Measurements from ENCODE around the gene CD163. TPM values are rescaled to one million over a fixed set of nuclear protein-coding genes. Genes with fewer than 3 reads are reported as not detected.
A peak's percentile ranks its signal among the peaks of the same experiment; 100 is the strongest.

CD163 gene
- total RNA-seq, 2 donors from 2014 or later, result 19.4 to 85.6 TPM

DNA sequence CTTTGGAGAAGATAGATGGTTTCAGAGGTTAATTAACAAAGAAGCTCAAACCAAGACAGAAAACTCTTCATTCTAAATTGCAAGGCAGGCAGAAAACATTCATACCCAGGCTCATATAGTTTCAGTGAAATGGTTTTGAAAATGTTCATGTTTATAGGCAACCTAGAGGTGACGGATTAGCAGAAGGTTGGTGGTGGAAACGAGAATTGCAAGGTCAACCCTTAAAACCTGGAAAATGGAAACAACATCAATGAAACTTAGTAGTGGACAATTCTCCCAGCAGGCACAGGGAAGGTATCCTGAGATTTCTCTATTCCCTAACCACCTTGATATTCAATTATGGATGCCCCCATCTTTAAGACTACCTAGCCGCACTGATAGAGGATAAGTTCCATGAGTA is 965 bp downstream of the CD163 start:
- TF ChIP-seq, protein P1, sequence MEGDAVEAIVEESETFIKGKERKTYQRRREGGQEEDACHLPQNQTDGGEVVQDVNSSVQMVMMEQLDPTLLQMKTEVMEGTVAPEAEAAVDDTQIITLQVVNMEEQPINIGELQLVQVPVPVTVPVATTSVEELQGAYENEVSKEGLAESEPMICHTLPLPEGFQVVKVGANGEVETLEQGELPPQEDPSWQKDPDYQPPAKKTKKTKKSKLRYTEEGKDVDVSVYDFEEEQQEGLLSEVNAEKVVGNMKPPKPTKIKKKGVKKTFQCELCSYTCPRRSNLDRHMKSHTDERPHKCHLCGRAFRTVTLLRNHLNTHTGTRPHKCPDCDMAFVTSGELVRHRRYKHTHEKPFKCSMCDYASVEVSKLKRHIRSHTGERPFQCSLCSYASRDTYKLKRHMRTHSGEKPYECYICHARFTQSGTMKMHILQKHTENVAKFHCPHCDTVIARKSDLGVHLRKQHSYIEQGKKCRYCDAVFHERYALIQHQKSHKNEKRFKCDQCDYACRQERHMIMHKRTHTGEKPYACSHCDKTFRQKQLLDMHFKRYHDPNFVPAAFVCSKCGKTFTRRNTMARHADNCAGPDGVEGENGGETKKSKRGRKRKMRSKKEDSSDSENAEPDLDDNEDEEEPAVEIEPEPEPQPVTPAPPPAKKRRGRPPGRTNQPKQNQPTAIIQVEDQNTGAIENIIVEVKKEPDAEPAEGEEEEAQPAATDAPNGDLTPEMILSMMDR (IDR thresholded peaks at IDR 0.05), result no peak
- TF ChIP-seq POLR2A (IDR thresholded peaks at IDR 0.05), result no peak
- no peaks in the 10 kb centered on the region for H3K36me3 ChIP-seq (replicated peaks in 1 of 2; ENCODE audit: insufficient read depth in 1 of 2, low read depth in 2 of 2)
- ATAC-seq, result no peak

GRCh38 chr12:7501031-7501588 is 2.5 kb downstream of the CD163 start:
- ATAC-seq, result no peak
- no peaks in the 10 kb centered on the region for H3K27me3 ChIP-seq
- WGBS, 2 donors, result 57 to 62% methylated on average over 6 of the region's 6 CpGs
- peak overlapping the region in 1 of 4 donors; percentile 40 for H3K27ac ChIP-seq
- no peaks in the 10 kb centered on the region for H3K4me1 ChIP-seq
- H3K4me3 ChIP-seq, result no peak overlapping the region
- peak in 1 of 3 donors; percentile 39 for TF ChIP-seq POLR2A (IDR thresholded peaks at IDR 0.05)
- TF ChIP-seq, protein P1 (IDR thresholded peaks at IDR 0.05), result no peak
- H3K9me3 ChIP-seq, result no peaks in the 10 kb centered on the region
- DNase-seq, result peak in 1 of 4 donors; percentile 24
- H3K36me3 ChIP-seq (replicated peaks in 1 of 2; ENCODE audit: insufficient read depth in 1 of 2, low read depth in 2 of 2), result no peaks in the 10 kb centered on the region
- intact Hi-C loops (cut with DNase I), result no loop called here

More for the DNA sequence above, 965 bp downstream of the CD163 start:
- intact Hi-C loops (cut with DNase I), result no loop called here
- H3K4me1 ChIP-seq, result no peaks in the 10 kb centered on the region
- H3K9me3 ChIP-seq, result no peaks in the 10 kb centered on the region
- H3K4me3 ChIP-seq, result no peak overlapping the region
- no peaks in the 10 kb centered on the region for H3K27me3 ChIP-seq
- peak overlapping the region in 1 of 4 donors; percentile 46 for H3K27ac ChIP-seq
- DNase-seq, result peak in 1 of 4 donors; percentile 16
- WGBS, 2 donors, result 62 to 66% methylated on average over 3 of the region's 3 CpGs

- H3K9me3 ChIP-seq, result no peaks in the 10 kb centered on the region
- peak overlapping the region in 1 of 4 donors; percentile 43 for H3K27ac ChIP-seq
- ATAC-seq (no peak), DNase-seq (no peak)
- H3K27me3 ChIP-seq, result no peaks in the 10 kb centered on the region
- intact Hi-C loops (cut with DNase I), result no loop called here
- H3K36me3 ChIP-seq (replicated peaks in 1 of 2; ENCODE audit: insufficient read depth in 1 of 2, low read depth in 2 of 2), result no peaks in the 10 kb centered on the region
- no peak overlapping the region for H3K4me3 ChIP-seq
- TF ChIP-seq, protein P1 (IDR thresholded peaks at IDR 0.05), result no peak
- no peak for TF ChIP-seq POLR2A (IDR thresholded peaks at IDR 0.05)
- WGBS, 2 donors, result 62 to 85% methylated on average over 1 of the region's 1 CpG
- no peaks in the 10 kb centered on the region for H3K4me1 ChIP-seq
Observed at GRCh38 chr12:7499636-7500035, 3.9 kb downstream of the CD163 start.

- Histone ChIP-seq H3K9me3 (no peaks in the 10 kb centered on the region), H3K4me1 (no peaks in the 10 kb centered on the region), H3K36me3 (replicated peaks in 1 of 2; ENCODE audit: insufficient read depth in 1 of 2, low read depth in 2 of 2) (no peaks in the 10 kb centered on the region), H3K4me3 (no peak overlapping the region), H3K27ac (peak overlapping the region in 1 of 4 donors; percentile 50), H3K27me3 (no peaks in the 10 kb centered on the region)
- DNase-seq (peak in 1 of 4 donors; percentile 39), ATAC-seq (peak; percentile 55)
- TF ChIP-seq, protein P1 (IDR thresholded peaks at IDR 0.05), result no peak
- TF ChIP-seq POLR2A (IDR thresholded peaks at IDR 0.05), result peak in 2 of 3 donors; percentile 16 to 56
- WGBS, 2 donors, result 53 to 55% methylated on average over 4 of the region's 4 CpGs
- intact Hi-C loops (cut with DNase I), result no loop called here
Observed at GRCh38 chr12:7498809-7499208, 4.8 kb downstream of the CD163 start.

DNA sequence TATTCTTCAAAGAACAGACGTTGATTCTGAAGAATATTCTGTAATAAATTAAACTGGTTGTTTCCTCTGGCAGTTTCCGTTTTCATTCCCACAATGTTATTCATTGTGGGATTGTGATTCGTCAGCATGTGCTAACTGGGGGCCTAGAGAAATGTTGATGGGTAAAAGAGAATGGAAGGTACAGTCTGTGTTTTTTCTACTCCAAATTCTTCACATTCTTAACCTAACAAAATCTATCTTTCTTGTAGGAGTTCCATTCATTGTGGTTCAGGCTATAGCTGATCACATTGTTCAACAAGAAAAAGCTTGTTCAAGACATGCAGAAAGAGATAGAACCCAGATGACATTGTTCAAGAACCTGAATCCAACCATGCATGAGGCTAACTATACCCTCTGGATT is 5.9 kb downstream of the CD163 start:
- 17 to 37% methylated on average over 3 of the region's 3 CpGs for WGBS, 2 donors
- Histone ChIP-seq H3K9me3 (no peaks in the 10 kb centered on the region), H3K4me1 (no peaks in the 10 kb centered on the region), H3K4me3 (no peak overlapping the region), H3K27ac (no peak overlapping the region), H3K27me3 (no peaks in the 10 kb centered on the region), H3K36me3 (replicated peaks in 1 of 2; ENCODE audit: insufficient read depth in 1 of 2, low read depth in 2 of 2) (no peaks in the 10 kb centered on the region)
- ATAC-seq (no peak), DNase-seq (no peak)
- intact Hi-C loops (cut with DNase I), result no loop called here
- no peak for TF ChIP-seq POLR2A (IDR thresholded peaks at IDR 0.05)
- TF ChIP-seq, protein P1 (IDR thresholded peaks at IDR 0.05), result no peak
